WI38 (cell line): Measurements from ENCODE around the gene NRM.
A peak's percentile ranks its signal among the peaks of the same experiment; 100 is the strongest.

Source experiments
- H3K4me3 ChIP-seq: 2 replicates; pipeline ENCODE4 v1.5.1; 2011; ENCODE audit warnings: low read depth, mild to moderate bottlenecking, control low read depth, low read length
- TF ChIP-seq, protein P1 (sequence below): IDR thresholded peaks from 2 replicates; pipeline ENCODE4 v1.5.1; 2012; ENCODE audit warnings: low read depth, mild to moderate bottlenecking, control low read depth, low read length

The NRM gene

DNA sequence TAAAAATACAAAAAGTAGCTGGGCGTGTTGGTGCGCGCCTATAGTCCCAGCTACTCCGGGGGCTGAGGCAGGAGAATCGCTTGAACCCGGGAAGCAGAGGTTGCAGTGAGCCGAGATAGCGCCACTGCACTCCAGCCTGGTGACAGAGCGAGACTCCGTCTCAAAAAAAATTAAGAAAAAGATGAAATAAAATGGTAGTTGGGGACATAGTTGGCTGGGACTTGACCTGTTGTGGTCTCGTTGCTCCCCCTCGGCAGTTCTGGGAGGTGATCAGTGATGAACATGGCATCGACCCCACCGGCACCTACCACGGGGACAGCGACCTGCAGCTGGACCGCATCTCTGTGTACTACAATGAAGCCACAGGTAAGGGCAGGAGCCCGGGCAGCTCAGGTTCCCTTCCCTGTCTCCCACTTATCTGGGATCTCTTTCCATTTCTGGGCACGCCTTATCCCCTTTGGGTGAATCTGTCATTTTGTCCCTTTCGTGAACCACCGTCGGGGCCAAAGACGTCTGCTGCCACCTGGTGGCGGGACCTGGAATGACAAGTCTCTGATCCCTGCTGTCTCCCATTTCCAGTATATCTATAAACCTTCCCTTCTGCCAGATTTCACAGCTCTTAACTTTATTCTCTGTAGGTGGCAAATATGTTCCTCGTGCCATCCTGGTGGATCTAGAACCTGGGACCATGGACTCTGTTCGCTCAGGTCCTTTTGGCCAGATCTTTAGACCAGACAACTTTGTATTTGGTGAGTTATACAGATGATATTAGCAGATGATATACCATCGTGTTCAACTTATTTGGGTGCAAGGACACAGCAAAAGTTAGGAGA lies 31.7 kb upstream of the NRM start:
- H3K4me3 ChIP-seq = peak overlapping the region; percentile 92
- TF ChIP-seq, protein P1, sequence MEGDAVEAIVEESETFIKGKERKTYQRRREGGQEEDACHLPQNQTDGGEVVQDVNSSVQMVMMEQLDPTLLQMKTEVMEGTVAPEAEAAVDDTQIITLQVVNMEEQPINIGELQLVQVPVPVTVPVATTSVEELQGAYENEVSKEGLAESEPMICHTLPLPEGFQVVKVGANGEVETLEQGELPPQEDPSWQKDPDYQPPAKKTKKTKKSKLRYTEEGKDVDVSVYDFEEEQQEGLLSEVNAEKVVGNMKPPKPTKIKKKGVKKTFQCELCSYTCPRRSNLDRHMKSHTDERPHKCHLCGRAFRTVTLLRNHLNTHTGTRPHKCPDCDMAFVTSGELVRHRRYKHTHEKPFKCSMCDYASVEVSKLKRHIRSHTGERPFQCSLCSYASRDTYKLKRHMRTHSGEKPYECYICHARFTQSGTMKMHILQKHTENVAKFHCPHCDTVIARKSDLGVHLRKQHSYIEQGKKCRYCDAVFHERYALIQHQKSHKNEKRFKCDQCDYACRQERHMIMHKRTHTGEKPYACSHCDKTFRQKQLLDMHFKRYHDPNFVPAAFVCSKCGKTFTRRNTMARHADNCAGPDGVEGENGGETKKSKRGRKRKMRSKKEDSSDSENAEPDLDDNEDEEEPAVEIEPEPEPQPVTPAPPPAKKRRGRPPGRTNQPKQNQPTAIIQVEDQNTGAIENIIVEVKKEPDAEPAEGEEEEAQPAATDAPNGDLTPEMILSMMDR = peak; percentile 81

DNA sequence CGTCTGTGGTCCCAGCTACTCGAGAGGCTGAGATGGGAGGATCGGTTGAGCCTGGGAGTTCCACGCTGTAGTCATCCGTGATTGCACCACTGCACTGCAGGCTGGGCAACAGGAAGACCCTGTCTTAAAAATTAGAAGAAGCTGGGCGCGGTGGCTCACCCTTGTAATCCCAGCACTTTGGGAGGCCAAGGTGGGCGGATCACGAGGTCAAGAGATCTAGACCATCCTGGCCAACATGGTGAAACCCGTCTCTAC lies 31.2 kb upstream of the NRM start:
- H3K4me3 ChIP-seq = peak overlapping the region; percentile 92

- H3K4me3 ChIP-seq = peak overlapping the region; percentile 95
- TF ChIP-seq, protein P1 = no peak
Observed at GRCh38 chr6:30721198-30722024, 30.6 kb upstream of the NRM start.

- TF ChIP-seq, protein P1 = no peak
- H3K4me3 ChIP-seq = peak overlapping the region; percentile 95
Observed at GRCh38 chr6:30720738-30721197, 30.0 kb upstream of the NRM start.

DNA sequence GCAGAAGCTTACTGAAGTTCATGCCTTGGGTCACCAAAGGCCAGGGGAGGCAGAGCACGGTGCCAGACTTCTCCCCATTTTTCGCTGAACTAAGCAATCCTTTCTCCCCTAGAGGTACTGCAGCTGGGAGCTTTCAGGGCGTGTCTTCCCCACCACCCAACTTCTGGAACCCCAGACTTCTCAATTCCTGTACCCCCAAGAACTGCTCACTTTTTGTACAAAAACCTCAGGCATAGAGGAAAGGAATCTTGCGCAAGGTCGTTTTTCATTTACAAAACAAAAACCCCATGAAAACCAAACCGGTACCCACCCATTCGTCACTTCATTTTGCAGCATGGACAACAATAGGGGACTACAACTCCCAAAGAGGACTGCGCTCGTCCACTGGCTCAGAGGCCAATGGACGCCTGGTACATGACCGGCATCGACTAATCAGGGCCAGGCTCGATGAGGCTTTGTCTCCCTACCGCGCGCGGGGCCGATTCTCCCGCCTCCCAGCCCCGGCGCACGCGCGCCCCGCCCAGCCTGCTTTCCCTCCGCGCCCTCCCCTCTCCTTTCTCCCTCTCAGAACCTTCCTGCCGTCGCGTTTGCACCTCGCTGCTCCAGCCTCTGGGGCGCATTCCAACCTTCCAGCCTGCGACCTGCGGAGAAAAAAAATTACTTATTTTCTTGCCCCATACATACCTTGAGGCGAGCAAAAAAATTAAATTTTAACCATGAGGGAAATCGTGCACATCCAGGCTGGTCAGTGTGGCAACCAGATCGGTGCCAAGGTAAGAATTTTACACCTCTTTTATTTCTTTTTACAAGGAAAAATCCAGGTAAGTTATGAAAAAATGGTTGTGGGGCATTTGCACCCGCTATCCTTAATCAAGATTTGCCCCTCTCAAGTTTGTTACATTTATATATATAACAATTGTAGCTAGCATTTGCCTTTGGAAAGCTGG lies 29.3 kb upstream of the NRM start, which contains the start of gene TUBB:
TUBB (plus strand) TSS at position 562 of the 947 bp plus-strand sequence; CDS start at position 717, 155 bp downstream.
- TF ChIP-seq, protein P1 = no peak

GRCh38 chr6:30719356-30719755 lies 28.6 kb upstream of the NRM start:
- H3K4me3 ChIP-seq = peak overlapping the region; percentile 95
- TF ChIP-seq, protein P1 = no peak; the same call in 1 of the 2 replicates

More for the DNA sequence above, 29.3 kb upstream of the NRM start, which contains the start of gene TUBB:
- peak within 1 kb of the TSS; percentile 95 for H3K4me3 ChIP-seq

DNA sequence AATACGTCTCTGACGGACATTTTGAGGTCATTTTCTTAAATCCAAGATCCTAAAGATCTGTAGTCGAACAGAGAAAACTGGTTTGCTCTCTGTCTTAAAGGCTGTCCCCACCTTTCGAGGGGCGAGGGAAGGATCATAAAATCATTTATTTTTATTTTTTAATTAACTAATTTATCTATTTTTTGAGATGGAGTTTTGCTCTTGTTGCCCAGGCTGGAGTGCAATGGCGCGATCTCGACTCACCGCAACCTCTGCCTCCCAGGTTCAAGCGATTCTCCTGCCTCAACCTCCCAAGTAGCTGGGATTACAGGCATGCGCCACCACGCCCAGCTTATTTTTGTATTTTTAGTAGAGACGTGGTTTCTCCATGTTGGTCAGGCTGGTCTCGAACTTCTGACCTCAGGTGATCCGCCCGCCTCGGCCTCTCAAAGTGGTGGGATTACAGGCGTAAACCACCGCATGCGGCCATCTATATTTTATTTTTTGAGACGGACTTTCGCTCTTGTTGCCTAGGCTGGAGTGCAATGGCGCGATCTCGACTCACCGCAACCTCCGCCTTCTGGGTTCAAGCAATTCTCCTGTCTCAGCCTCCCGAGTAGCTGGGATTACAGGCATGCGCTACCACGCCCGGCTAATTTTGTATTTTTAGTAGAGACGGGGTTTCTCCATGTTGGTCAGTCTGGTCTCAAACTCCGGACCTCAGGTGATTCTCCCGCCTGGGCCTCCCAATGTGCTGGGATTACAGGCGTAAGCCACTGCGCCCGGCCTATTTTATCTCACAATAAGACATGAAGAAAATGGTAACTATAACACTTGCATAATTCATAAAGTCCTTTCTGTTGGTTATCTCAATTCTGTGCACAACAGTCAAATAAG lies 27.3 kb upstream of the NRM start:
- peak overlapping the region; percentile 17 for H3K4me3 ChIP-seq
